ENCODE data around the gene TNFSF10.
"Not testable (repeated sequence)": the region's sequence is repeated elsewhere in the genome, so short reads cannot be mapped to it uniquely, and the experiment has no call there.

TNFSF10 gene

GRCh38 chr3:172522871-172523818 lies at the start of gene TNFSF10:
Gene TNFSF10, minus strand, starts transcription at chr3:172523430. Its CDS starts 46 bp downstream, at chr3:172523384.
- no peak for DNase-seq

- no peak for DNase-seq
These were observed 46.1 kb upstream of the TNFSF10 start for GRCh38 chr3:172569128-172570008.

GRCh38 chr3:172568701-172569100 lies 45.5 kb upstream of the TNFSF10 start:
- no peak for DNase-seq

- DNase-seq: not testable (repeated sequence)
These were observed 43.6 kb upstream of the TNFSF10 start for GRCh38 chr3:172566785-172567184.

GRCh38 chr3:172564499-172564898 lies 41.3 kb upstream of the TNFSF10 start:
- no peak for DNase-seq

- DNase-seq: peak; percentile 88
These were observed 39.9 kb upstream of the TNFSF10 start for GRCh38 chr3:172562871-172563865.

GRCh38 chr3:172561897-172562640 lies 38.8 kb upstream of the TNFSF10 start:
- no peak for DNase-seq

- DNase-seq: no peak
These were observed 37.4 kb upstream of the TNFSF10 start for GRCh38 chr3:172560586-172560985.

- no peak for DNase-seq
These were observed 36.8 kb upstream of the TNFSF10 start for GRCh38 chr3:172560026-172560425.

GRCh38 chr3:172559020-172559419 lies 35.8 kb upstream of the TNFSF10 start:
- DNase-seq: no peak

GRCh38 chr3:172557515-172558220 lies 34.4 kb upstream of the TNFSF10 start:
- peak; percentile 51 for DNase-seq

- DNase-seq: no peak
These were observed 30.5 kb upstream of the TNFSF10 start for GRCh38 chr3:172553526-172554252.

GRCh38 chr3:172552607-172553006 lies 29.4 kb upstream of the TNFSF10 start:
- DNase-seq: no peak

- no peak for DNase-seq
These were observed 28.6 kb upstream of the TNFSF10 start for GRCh38 chr3:172551874-172552273.

GRCh38 chr3:172550347-172550943 lies 27.2 kb upstream of the TNFSF10 start:
- peak; percentile 83 for DNase-seq

- no peak for DNase-seq
These were observed 25.9 kb upstream of the TNFSF10 start for GRCh38 chr3:172549144-172549543.

- no peak for DNase-seq
These were observed 23.5 kb upstream of the TNFSF10 start for GRCh38 chr3:172546628-172547214.

GRCh38 chr3:172546105-172546504 lies 22.9 kb upstream of the TNFSF10 start:
- no peak for DNase-seq

- no peak for DNase-seq
These were observed 21.2 kb upstream of the TNFSF10 start for GRCh38 chr3:172544404-172544803.
